GM19043 (cell line): ENCODE measurements around the gene CDC14A.
"Not testable (repeated sequence)": the region's sequence is repeated elsewhere in the genome, so short reads cannot be mapped to it uniquely, and the experiment has no call there.

Experiments
- ATAC-seq: cut with Tn5 transposase; IDR thresholded peaks from one replicate; pipeline ENCODE4 v1.9.1; 2021; ENCODE audit warnings: low read depth; ENCODE audit not compliant: unreplicated experiment

Gene CDC14A

GRCh38 chr1:100397681-100398080, 45.4 kb downstream of the CDC14A start:
- ATAC-seq, result no peak

- no peak for ATAC-seq
Observed at GRCh38 chr1:100398648-100399047, 46.3 kb downstream of the CDC14A start.

DNA sequence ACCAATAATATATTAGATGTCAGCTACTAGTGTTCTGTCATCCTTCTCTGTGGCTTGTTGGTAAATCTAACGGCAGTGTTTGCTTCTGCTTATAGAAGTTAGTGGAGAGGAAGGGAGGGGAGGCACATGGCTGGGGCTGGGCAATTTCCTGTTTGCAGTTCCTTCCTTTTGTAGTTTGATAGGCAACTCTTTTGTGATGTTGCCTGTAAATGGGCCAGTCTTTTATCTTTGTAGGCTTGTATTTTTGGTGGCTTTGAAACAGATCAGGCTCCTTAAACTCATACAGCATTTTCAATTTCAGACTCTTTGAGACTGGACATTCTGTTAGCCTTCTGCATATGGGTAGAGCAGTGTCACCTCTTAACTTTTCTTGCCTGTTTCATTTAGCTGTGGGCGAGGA, 48.1 kb downstream of the CDC14A start:
- peak; percentile 61 for ATAC-seq

GRCh38 chr1:100404821-100405220, 52.5 kb downstream of the CDC14A start:
- ATAC-seq, result no peak

DNA sequence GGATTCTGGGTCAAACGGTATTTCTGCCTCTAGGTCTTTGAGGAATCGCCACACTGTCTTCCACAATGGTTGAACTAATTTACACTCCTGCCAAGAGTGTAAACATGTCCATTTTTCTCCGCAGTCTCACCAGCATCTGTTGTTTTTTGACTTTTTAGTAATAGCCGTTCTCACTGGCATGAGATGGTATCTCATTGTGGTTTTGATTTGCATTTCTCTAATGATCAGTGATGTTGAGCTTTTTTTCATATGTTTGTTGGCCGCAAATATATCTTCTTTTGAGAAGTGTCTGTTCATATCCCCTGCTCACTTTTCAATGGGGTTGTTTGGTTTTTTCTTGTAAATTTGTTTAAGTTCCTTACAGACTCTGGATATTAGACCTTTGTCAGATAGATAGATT, 53.6 kb downstream of the CDC14A start:
- not testable (repeated sequence) for ATAC-seq

DNA sequence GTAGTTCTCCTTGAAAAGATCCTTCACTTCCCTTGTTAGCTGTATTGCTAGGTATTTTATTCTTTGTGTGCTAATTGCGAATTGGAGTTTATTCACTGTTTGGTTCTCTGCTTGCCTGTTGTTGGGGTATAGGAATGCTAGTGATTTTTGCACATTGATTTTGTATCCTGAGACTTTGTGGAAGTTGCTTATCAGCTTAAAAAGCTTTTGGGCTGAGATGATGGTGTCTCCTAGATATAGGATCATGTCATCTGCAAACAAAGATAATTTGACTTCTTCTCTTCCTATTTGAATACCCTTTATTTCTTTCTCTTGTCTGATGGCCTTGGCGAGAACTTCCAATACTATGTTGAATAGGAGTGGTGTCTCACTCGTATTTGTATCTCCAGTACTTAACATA, 55.1 kb downstream of the CDC14A start:
- not testable (repeated sequence) for ATAC-seq

DNA sequence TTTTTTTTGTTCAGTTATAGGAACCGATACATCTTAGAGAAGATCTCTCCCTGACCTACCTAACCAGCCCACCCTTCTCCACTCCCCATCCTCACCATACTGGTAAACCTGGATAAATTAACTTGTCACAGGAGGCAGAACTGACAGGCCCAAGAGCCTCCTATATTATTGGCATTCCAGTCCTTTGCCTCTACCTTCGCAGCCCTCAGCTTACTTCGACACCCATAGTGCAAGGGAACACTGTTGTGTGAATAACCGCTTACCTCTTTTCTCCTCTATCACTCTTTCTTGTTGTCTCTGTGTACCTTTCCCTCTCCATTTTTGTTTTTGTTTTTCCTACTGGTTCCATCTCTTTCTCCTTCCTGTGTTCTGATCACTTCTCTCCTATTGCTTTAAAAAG, 58.7 kb downstream of the CDC14A start:
- no peak for ATAC-seq

DNA sequence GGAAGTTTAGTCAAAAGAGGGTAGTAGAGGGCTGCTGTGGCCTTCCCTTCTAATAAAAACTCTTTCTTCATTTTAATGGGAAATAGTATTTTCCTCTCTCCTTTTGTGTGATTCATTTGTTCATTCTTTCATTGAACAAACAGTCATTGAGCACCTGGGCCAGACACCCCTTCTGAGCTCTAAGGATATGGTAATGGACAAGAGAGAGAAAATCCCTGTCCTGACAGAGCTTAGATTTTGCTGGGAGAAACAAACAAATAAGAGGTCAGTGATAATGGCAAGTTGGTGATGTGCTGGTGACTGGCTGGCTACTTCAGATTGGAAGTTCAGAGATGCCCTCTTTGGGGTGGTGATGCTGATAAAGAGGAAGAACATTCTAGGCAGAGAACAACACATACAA, 59.3 kb downstream of the CDC14A start:
- ATAC-seq, result no peak

GRCh38 chr1:100413035-100413434, 60.7 kb downstream of the CDC14A start:
- ATAC-seq, result no peak

DNA sequence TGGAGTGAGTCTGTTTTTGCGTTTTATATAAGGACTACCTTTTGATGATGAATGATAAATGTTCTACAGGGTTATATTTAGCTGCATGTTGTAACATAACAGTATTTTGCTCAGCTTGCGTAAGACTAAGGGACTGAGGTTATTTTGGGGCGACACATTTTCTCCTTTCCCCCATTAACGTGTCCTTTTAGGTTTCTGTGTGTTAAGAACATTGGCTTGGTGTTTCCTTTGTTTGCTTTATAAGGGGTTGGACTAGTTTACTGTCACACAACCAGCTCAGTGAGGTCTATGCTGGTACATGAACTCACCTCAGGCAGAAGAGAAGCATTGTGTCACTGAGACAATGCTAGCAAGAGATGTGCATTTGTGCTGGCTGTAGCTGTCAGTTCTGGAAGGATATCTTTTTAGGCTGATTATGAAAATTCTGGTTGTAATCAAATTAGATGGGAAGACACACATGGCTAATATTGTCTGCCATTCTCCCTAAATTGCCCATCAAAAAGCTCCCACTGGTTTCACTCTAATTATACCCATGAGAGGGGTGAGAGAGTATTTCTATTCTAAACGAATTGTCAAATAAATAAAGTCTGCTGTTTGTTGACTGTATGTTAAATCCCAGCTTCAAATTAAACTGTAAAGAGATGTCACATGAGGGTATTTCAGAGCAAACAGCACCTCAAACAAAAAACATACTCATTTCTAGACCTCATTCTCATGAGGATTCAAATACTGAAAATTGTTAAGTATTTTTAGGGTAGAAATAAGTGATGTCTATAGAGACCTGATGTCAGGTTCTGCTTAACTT, 62.6 kb downstream of the CDC14A start:
- no peak for ATAC-seq

- no peak for ATAC-seq
Observed at GRCh38 chr1:100415498-100415778, 63.1 kb downstream of the CDC14A start.

GRCh38 chr1:100419072-100419471, 66.8 kb downstream of the CDC14A start:
- ATAC-seq, result no peak

- ATAC-seq, result no peak
Observed at GRCh38 chr1:100422065-100422464, 69.8 kb downstream of the CDC14A start.

DNA sequence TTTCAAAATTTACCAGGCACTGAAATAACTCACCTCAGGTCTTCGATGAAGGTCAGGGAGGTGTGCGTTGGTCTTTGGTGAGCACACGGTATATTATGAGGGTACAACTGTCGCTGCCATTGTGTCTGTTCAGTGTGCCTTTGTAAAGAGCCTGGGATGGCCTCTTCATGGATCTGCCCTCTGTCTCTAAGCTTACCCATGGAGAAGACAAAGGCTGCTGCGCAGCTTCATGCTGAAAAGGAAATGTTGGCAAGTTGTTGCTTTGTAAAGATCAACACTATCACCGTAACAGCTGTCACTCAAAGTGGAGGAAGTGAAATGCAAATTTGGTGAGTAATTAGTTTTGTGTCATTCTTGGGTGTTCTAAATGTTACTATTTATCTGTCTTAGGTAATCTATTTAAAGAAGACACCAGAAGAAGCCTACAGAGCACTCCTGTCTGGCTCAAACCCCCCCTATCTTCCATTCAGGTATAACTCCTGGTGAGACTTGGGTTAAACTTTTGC, 71.6 kb downstream of the CDC14A start:
- peak; percentile 77 for ATAC-seq

GRCh38 chr1:100428160-100428559, 75.9 kb downstream of the CDC14A start:
- ATAC-seq, result no peak

DNA sequence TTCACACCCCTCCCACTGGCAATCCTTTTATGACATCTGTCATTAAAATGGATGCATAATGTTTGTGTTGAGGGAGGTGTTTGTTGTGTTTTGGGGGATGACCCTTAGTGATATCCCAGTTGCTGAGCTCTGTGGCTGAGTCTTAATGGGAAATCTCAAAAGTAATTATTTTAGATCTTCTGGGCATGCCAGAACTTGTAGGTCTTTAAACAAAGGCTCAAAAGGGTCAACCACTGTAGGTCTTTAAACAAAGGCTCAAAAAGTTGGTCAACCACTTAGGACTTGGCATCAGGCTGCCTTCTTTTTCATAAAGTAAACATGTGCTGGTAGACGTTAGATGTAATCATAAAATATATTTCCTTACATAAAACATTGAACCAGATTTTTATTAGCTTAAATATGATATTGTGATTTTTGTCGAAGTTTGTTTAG, 78.0 kb downstream of the CDC14A start:
- no peak for ATAC-seq

- no peak for ATAC-seq
Observed at GRCh38 chr1:100431954-100432353, 79.6 kb downstream of the CDC14A start.

DNA sequence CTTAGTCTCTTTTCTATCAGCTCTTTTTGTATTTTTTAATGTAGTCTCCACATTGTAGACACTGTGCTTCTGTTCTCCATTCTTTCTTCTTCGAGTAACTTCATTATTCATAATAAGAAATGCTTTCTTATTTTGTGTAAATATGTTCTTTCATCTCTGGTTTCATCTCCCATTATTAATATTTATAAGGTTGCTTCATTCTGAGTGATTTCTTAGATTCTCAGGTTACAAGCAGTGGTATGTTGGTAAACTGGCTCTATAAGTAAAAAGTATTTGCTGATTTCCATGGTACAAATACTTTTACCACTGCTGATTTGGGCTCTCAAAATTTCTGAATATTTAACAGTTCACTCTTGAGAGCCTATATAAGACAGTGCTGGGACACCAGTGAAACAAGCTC, 81.3 kb downstream of the CDC14A start:
- no peak for ATAC-seq

DNA sequence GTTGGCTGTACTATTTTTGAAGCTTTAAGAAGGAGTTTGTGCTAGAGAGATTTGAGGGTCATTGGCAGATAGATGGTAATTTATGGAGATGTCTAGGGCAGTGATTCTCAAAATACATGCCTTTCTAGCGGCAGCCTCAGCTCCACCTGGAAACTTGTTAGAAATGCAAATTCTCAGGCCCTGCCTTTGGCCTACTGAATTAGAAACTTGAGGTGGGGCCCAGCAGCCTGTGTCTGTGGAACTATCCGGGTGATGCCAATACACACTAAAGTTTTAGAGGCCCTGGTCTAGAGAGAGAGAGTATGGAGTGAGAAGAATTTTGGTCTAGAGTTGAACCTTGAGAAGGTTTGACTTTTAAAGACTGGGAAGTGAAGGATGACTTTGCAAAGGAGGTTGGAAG, 82.5 kb downstream of the CDC14A start:
- ATAC-seq, result no peak

- ATAC-seq, result no peak
Observed at GRCh38 chr1:100438375-100438774, 86.1 kb downstream of the CDC14A start.

GRCh38 chr1:100438789-100439188, 86.5 kb downstream of the CDC14A start:
- no peak for ATAC-seq

DNA sequence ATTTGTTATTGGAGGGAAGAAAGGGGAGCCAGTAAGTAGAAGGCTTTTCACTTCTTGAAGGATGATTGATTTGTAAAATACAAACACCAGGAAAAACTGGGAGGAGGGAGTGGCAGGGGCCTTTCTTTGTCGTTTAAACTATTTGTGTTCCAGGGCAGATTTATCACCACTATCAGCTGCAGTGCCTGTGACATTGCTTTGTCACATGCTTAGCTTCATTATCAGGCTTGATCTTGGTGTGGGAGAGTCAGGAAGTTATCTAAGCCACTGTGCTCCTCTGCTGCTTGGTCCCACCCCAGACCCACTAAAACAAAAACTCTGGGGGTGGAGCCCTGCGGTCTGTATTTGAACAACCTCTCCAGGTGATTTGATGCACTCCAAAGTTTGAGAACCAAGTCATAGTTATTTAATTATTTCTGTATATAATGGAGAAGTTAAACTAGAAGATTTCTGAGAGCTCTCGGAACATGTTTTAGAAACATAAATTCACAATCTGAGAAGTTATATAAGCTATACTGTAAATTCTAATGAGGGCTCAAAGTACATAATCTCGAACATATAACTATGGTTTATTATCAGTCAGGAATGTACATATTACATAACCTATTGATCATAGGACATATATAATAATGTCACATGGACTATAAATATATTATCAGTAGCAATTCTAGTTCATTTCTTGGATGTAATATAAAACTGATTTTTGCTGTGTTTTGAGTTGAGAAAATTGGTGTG, 87.9 kb downstream of the CDC14A start:
- no peak for ATAC-seq
